IPS-18c (cell line): ENCODE data around the gene GULP1.

Experiments
- H3K4me3 ChIP-seq: 2 replicates; pipeline ENCODE4 v1.7.0; 2013; ENCODE audit warnings: low read depth, mild to moderate bottlenecking, low read length, moderate library complexity; ENCODE audit not compliant: insufficient read depth
- H3K9me3 ChIP-seq: one replicate; pipeline ENCODE4 v1.6.1; 2013; ENCODE audit warnings: mild to moderate bottlenecking, low read length, moderate library complexity; ENCODE audit not compliant: control insufficient read depth, insufficient read depth

Gene GULP1

GRCh38 chr2:188314314-188315054 lies 22.8 kb downstream of the GULP1 start:
- Histone ChIP-seq H3K9me3 (no peaks in the 10 kb centered on the region), H3K4me3 (no peak overlapping the region)

GRCh38 chr2:188315750-188316149 lies 24.1 kb downstream of the GULP1 start:
- H3K4me3 ChIP-seq = no peak overlapping the region
- H3K9me3 ChIP-seq = no peaks in the 10 kb centered on the region

GRCh38 chr2:188316342-188316741 lies 24.7 kb downstream of the GULP1 start:
- Histone ChIP-seq H3K9me3 (no peaks in the 10 kb centered on the region), H3K4me3 (no peak overlapping the region)

- Histone ChIP-seq H3K9me3 (no peaks in the 10 kb centered on the region), H3K4me3 (no peak overlapping the region)
Measured at GRCh38 chr2:188316791-188317423, 25.2 kb downstream of the GULP1 start.

- Histone ChIP-seq H3K4me3 (no peak overlapping the region), H3K9me3 (no peaks in the 10 kb centered on the region)
Measured at GRCh38 chr2:188318161-188318749, 26.6 kb downstream of the GULP1 start.

- H3K9me3 ChIP-seq = no peaks in the 10 kb centered on the region
Measured at GRCh38 chr2:188319838-188320237, 28.2 kb downstream of the GULP1 start.

GRCh38 chr2:188320861-188321260 lies 29.2 kb downstream of the GULP1 start:
- H3K9me3 ChIP-seq = no peaks in the 10 kb centered on the region
- no peak overlapping the region for H3K4me3 ChIP-seq

More at GRCh38 chr2:188319838-188320237, 28.2 kb downstream of the GULP1 start:
- H3K4me3 ChIP-seq = no peak overlapping the region

GRCh38 chr2:188322569-188323551 lies 31.2 kb downstream of the GULP1 start:
- no peak overlapping the region for H3K4me3 ChIP-seq

GRCh38 chr2:188324067-188324466 lies 32.4 kb downstream of the GULP1 start:
- H3K4me3 ChIP-seq = no peak overlapping the region
- H3K9me3 ChIP-seq = no peaks in the 10 kb centered on the region

More at GRCh38 chr2:188322569-188323551, 31.2 kb downstream of the GULP1 start:
- H3K9me3 ChIP-seq = no peaks in the 10 kb centered on the region

- Histone ChIP-seq H3K9me3 (no peaks in the 10 kb centered on the region), H3K4me3 (no peak overlapping the region)
Measured at GRCh38 chr2:188326290-188326668, 34.6 kb downstream of the GULP1 start.

GRCh38 chr2:188326669-188327301 lies 35.1 kb downstream of the GULP1 start:
- H3K9me3 ChIP-seq = no peaks in the 10 kb centered on the region
- no peak overlapping the region for H3K4me3 ChIP-seq

- Histone ChIP-seq H3K4me3 (no peak overlapping the region), H3K9me3 (no peaks in the 10 kb centered on the region)
Measured at GRCh38 chr2:188327518-188328213, 36.0 kb downstream of the GULP1 start.

GRCh38 chr2:188328419-188328818 lies 36.7 kb downstream of the GULP1 start:
- no peaks in the 10 kb centered on the region for H3K9me3 ChIP-seq
- H3K4me3 ChIP-seq = no peak overlapping the region

GRCh38 chr2:188330316-188331053 lies 38.8 kb downstream of the GULP1 start:
- Histone ChIP-seq H3K9me3 (no peaks in the 10 kb centered on the region), H3K4me3 (no peak overlapping the region)

- Histone ChIP-seq H3K9me3 (no peaks in the 10 kb centered on the region), H3K4me3 (no peak overlapping the region)
Measured at GRCh38 chr2:188332619-188333018, 40.9 kb downstream of the GULP1 start.
